Effector CD8-positive, alpha-beta T cell (primary cell): ENCODE results near the gene CCDC187.

Experiments
- DNase-seq: peaks from one replicate; lab custom pipeline; 2025; lab: John Stamatoyannopoulos, UW

The CCDC187 gene

GRCh38 chr9:136297766-136298735 lies 5.8 kb downstream of the CCDC187 start:
- no peak for DNase-seq

GRCh38 chr9:136297016-136297691 lies 6.7 kb downstream of the CCDC187 start:
- no peak for DNase-seq

- no peak for DNase-seq
Observed at GRCh38 chr9:136296434-136297015, 7.4 kb downstream of the CCDC187 start.

GRCh38 chr9:136295542-136296433 lies 8.1 kb downstream of the CCDC187 start:
- DNase-seq: no peak

- no peak for DNase-seq
Observed at GRCh38 chr9:136295055-136295454, 8.8 kb downstream of the CCDC187 start.

GRCh38 chr9:136294437-136294836 lies 9.5 kb downstream of the CCDC187 start:
- DNase-seq: no peak

GRCh38 chr9:136293476-136294077 lies 10.3 kb downstream of the CCDC187 start:
- DNase-seq: no peak

- DNase-seq: no peak
Observed at GRCh38 chr9:136292591-136293448, 11.1 kb downstream of the CCDC187 start.

GRCh38 chr9:136292026-136292538 lies 11.8 kb downstream of the CCDC187 start:
- no peak for DNase-seq

GRCh38 chr9:136291306-136292025 lies 12.4 kb downstream of the CCDC187 start:
- no peak for DNase-seq

GRCh38 chr9:136290508-136291000 lies 13.3 kb downstream of the CCDC187 start:
- no peak for DNase-seq

GRCh38 chr9:136289651-136290507 lies 14.0 kb downstream of the CCDC187 start:
- no peak for DNase-seq

- DNase-seq: no peak
Observed at GRCh38 chr9:136287960-136288753, 15.7 kb downstream of the CCDC187 start.

- no peak for DNase-seq
Observed at GRCh38 chr9:136286987-136287379, 16.9 kb downstream of the CCDC187 start.

GRCh38 chr9:136286359-136286986 lies 17.4 kb downstream of the CCDC187 start:
- no peak for DNase-seq

GRCh38 chr9:136285501-136286358 lies 18.2 kb downstream of the CCDC187 start:
- no peak for DNase-seq
